Naive thymus-derived CD4-positive, alpha-beta T cell (primary cell): ENCODE results near the gene CDH13. TPM values are rescaled to one million over a fixed set of nuclear protein-coding genes. Genes with fewer than 3 reads are reported as not detected.

Source experiments
- ATAC-seq: fragments of 150-1000 bp; cut with Tn5 transposase; 2 replicates; pipeline ENCODE4 v1.10.0; 2021; ENCODE audit warnings: mild to moderate bottlenecking, moderate library complexity
- CTCF ChIA-PET: fragments of 350-600 bp; sonication (Branson Sonifier 250); formaldehyde crosslinking; loops from one replicate; lab custom pipeline; 2021; ENCODE audit warnings: antibody characterized with exemption; lab: Charles Lee
- POLR2A ChIA-PET: fragments of 350-600 bp; sonication (Branson Sonifier 250); formaldehyde crosslinking; loops from one replicate; lab custom pipeline; 2021; ENCODE audit warnings: antibody characterized with exemption, inconsistent platforms; lab: Charles Lee
- DNase-seq, 9 donors: peaks; one replicate each; pipeline versions ENCODE4 v3.0.0 to v3.0.0-alpha.2; 2020 to 2022; ENCODE audit warnings: mixed read lengths in 1 of 9
- H3K27ac ChIP-seq: one replicate; pipeline ENCODE4 v1.7.0; 2013; ENCODE audit warnings: mild to moderate bottlenecking, low read depth, low read length, moderate library complexity
- H3K27me3 ChIP-seq, 2 donors: one replicate each; pipeline ENCODE4 v1.7.0; 2013; ENCODE audit warnings: low read length in 2 of 2, mild to moderate bottlenecking in 2 of 2, moderate library complexity in 2 of 2; ENCODE audit not compliant: control insufficient read depth in 2 of 2, insufficient read depth in 2 of 2
- H3K36me3 ChIP-seq, 3 experiments: 1 replicate in 2 of 3; 2 replicates in 1 of 3; pipeline ENCODE4 v1.7.0; 2013; ENCODE audit warnings: low read length in 3 of 3, mild to moderate bottlenecking in 3 of 3, moderate library complexity in 1 of 3; ENCODE audit not compliant: insufficient read depth in 3 of 3, control insufficient read depth in 2 of 3
- H3K4me1 ChIP-seq, 2 donors: one replicate each; pipeline ENCODE4 v1.7.0; 2013; ENCODE audit warnings: low read length in 2 of 2, mild to moderate bottlenecking in 2 of 2, moderate library complexity in 1 of 2; ENCODE audit not compliant: control insufficient read depth in 2 of 2, insufficient read depth in 2 of 2
- H3K4me3 ChIP-seq: 2 replicates; pipeline ENCODE4 v1.7.0; 2013; ENCODE audit warnings: mild to moderate bottlenecking, low read length
- H3K9me3 ChIP-seq, 3 experiments: 1 replicate in 2 of 3; 2 replicates in 1 of 3; pipeline ENCODE4 v1.7.0; 2013; ENCODE audit warnings: low read length in 3 of 3; ENCODE audit not compliant: control insufficient read depth in 2 of 3
- H3K27ac Mint-ChIP-seq, 9 donors: one replicate each; pipeline ENCODE4 v1.8.0; 2020 to 2022; ENCODE audit warnings: mixed read lengths in 9 of 9, mild to moderate bottlenecking in 8 of 9, moderate library complexity in 5 of 9, inconsistent platforms in 2 of 9
- H3K27me3 Mint-ChIP-seq, 5 donors: one replicate each; pipeline ENCODE4 v1.8.0; 2021 to 2022; ENCODE audit warnings: mixed read lengths in 5 of 5, mild to moderate bottlenecking in 1 of 5
- H3K36me3 Mint-ChIP-seq, 5 donors: one replicate each; pipeline ENCODE4 v1.8.0; 2020 to 2022; ENCODE audit warnings: mixed read lengths in 5 of 5, mild to moderate bottlenecking in 3 of 5, inconsistent platforms in 1 of 5
- H3K4me1 Mint-ChIP-seq, 7 donors: one replicate each; pipeline ENCODE4 v1.8.0; 2020 to 2022; ENCODE audit warnings: mixed read lengths in 7 of 7, mild to moderate bottlenecking in 3 of 7, inconsistent platforms in 1 of 7
- H3K4me3 Mint-ChIP-seq, 10 donors: one replicate each; pipeline ENCODE4 v1.8.0; 2020 to 2022; ENCODE audit warnings: mild to moderate bottlenecking in 10 of 10, mixed read lengths in 10 of 10, moderate library complexity in 6 of 10, inconsistent platforms in 2 of 10
- H3K9me3 Mint-ChIP-seq, 11 donors: one replicate each; pipeline ENCODE4 v1.8.0; 2020 to 2022; ENCODE audit warnings: mixed read lengths in 11 of 11, mild to moderate bottlenecking in 4 of 11, inconsistent platforms in 1 of 11, moderate library complexity in 1 of 11
- intact Hi-C, 2 donors: fragments of 100-400 bp; cut with micrococcal nuclease; formaldehyde crosslinking; loops; one replicate each; pipeline ENCODE4 v1.15.1; 2023
- polyA plus RNA-seq, 2 donors: library from polyadenylated mRNA; unstranded; fragments of 300-500 nt; fragmentation: Illumina TruSeq; gene quantifications; one replicate each; pipeline ENCODE4 v1.2.3, GENCODE V29; 2021
- total RNA-seq, 6 experiments: library from RNA in 5 of 6; stranded (reverse) in 5 of 6; gene quantifications; 1 replicate in 5 of 6; 2 replicates in 1 of 6; pipeline ENCODE4 v1.2.3 and lab custom pipeline; 2021 to 2026

The CDH13 gene
- total and polyA plus RNA-seq, 7 experiments from 2014 or later: not detected

GRCh38 chr16:83273504-83274173, 646.9 kb downstream of the CDH13 start:
- intact Hi-C loops: no loop called here
- Histone ChIP-seq H3K27ac (no peak overlapping the region), H3K9me3 (no peaks in the 10 kb centered on the region), H3K4me3 (no peak overlapping the region), H3K27me3 (no peaks in the 10 kb centered on the region), H3K4me1 (no peaks in the 10 kb centered on the region), H3K36me3 (no peaks in the 10 kb centered on the region)
- Mint-ChIP-seq H3K4me3 (no peak overlapping the region), H3K36me3 (no peaks in the 10 kb centered on the region), H3K27ac (no peak overlapping the region), H3K9me3 (peaks cover 0 to 10% (median 0%) of the 10 kb centered on the region in 11 donors), H3K4me1 (no peaks in the 10 kb centered on the region), H3K27me3 (peaks cover 0 to 26% (median 12%) of the 10 kb centered on the region in 5 donors)
- DNase-seq (no peak), ATAC-seq (no peak)
- POLR2A ChIA-PET: no interaction called here
- CTCF ChIA-PET: no interaction called here

- Mint-ChIP-seq H3K9me3 (peaks cover 0 to 12% (median under 1%) of the 10 kb centered on the region in 11 donors), H3K4me3 (no peak overlapping the region), H3K27ac (no peak overlapping the region), H3K27me3 (peaks cover 0 to 16% (median 0%) of the 10 kb centered on the region in 5 donors), H3K36me3 (no peaks in the 10 kb centered on the region), H3K4me1 (no peaks in the 10 kb centered on the region)
- POLR2A ChIA-PET: no interaction called here
- CTCF ChIA-PET: no interaction called here
- DNase-seq (no peak), ATAC-seq (no peak)
- intact Hi-C loops: no loop called here
- H3K27me3 ChIP-seq: no peaks in the 10 kb centered on the region
- H3K27ac ChIP-seq: no peak overlapping the region
- no peaks in the 10 kb centered on the region for H3K4me1 ChIP-seq
- H3K9me3 ChIP-seq: no peaks in the 10 kb centered on the region
- H3K36me3 ChIP-seq: no peaks in the 10 kb centered on the region
- H3K4me3 ChIP-seq: no peak overlapping the region
These were observed 652.5 kb downstream of the CDH13 start for GRCh38 chr16:83279251-83279650.

- Mint-ChIP-seq H3K36me3 (no peaks in the 10 kb centered on the region), H3K27ac (no peak overlapping the region), H3K4me1 (no peaks in the 10 kb centered on the region), H3K27me3 (peaks cover 0 to 15% (median 4%) of the 10 kb centered on the region in 5 donors), H3K4me3 (no peak overlapping the region), H3K9me3 (peaks cover 0 to 10% (median 0%) of the 10 kb centered on the region in 11 donors)
- no peak for DNase-seq
- H3K4me1 ChIP-seq: no peaks in the 10 kb centered on the region
- no peak overlapping the region for H3K4me3 ChIP-seq
- ATAC-seq: no peak
- intact Hi-C loops: no loop called here
- POLR2A ChIA-PET: no interaction called here
- H3K27ac ChIP-seq: no peak overlapping the region
- no peaks in the 10 kb centered on the region for H3K9me3 ChIP-seq
- CTCF ChIA-PET: no interaction called here
- no peaks in the 10 kb centered on the region for H3K36me3 ChIP-seq
- no peaks in the 10 kb centered on the region for H3K27me3 ChIP-seq
These were observed 659.2 kb downstream of the CDH13 start for GRCh38 chr16:83285921-83286320.

GRCh38 chr16:83296505-83296904, 669.7 kb downstream of the CDH13 start:
- no peak overlapping the region for H3K4me3 Mint-ChIP-seq
- no peaks in the 10 kb centered on the region for H3K4me1 Mint-ChIP-seq
- Histone ChIP-seq H3K27me3 (no peaks in the 10 kb centered on the region), H3K4me3 (no peak overlapping the region), H3K36me3 (no peaks in the 10 kb centered on the region), H3K4me1 (no peaks in the 10 kb centered on the region), H3K27ac (no peak overlapping the region), H3K9me3 (no peaks in the 10 kb centered on the region)
- H3K27ac Mint-ChIP-seq: no peak overlapping the region
- POLR2A ChIA-PET: no interaction called here
- CTCF ChIA-PET: no interaction called here
- ATAC-seq (no peak), DNase-seq (no peak)
- H3K36me3 Mint-ChIP-seq: no peaks in the 10 kb centered on the region
- intact Hi-C loops: no loop called here
- H3K9me3 Mint-ChIP-seq: peaks cover 0 to 4% (median 0%) of the 10 kb centered on the region in 11 donors
- peaks cover 0 to 17% (median 3%) of the 10 kb centered on the region in 5 donors for H3K27me3 Mint-ChIP-seq

- ATAC-seq (no peak), DNase-seq (no peak)
- intact Hi-C loops: no loop called here
- Histone ChIP-seq H3K27ac (no peak overlapping the region), H3K27me3 (no peaks in the 10 kb centered on the region), H3K9me3 (no peaks in the 10 kb centered on the region), H3K4me3 (no peak overlapping the region), H3K4me1 (no peaks in the 10 kb centered on the region), H3K36me3 (no peaks in the 10 kb centered on the region)
- Mint-ChIP-seq H3K9me3 (peaks cover 0 to 6% (median 0%) of the 10 kb centered on the region in 11 donors), H3K36me3 (no peaks in the 10 kb centered on the region), H3K27ac (no peak overlapping the region), H3K4me3 (no peak overlapping the region), H3K4me1 (no peaks in the 10 kb centered on the region), H3K27me3 (peaks cover 0 to 15% (median 0%) of the 10 kb centered on the region in 5 donors)
- ChIA-PET POLR2A (no interaction called here), CTCF (no interaction called here)
These were observed 671.8 kb downstream of the CDH13 start for GRCh38 chr16:83298541-83298940.

GRCh38 chr16:83300326-83300725, 673.6 kb downstream of the CDH13 start:
- no peaks in the 10 kb centered on the region for H3K9me3 ChIP-seq
- POLR2A ChIA-PET: no interaction called here
- H3K27ac ChIP-seq: no peak overlapping the region
- no peaks in the 10 kb centered on the region for H3K4me1 ChIP-seq
- Mint-ChIP-seq H3K27ac (no peak overlapping the region), H3K36me3 (no peaks in the 10 kb centered on the region), H3K4me1 (no peaks in the 10 kb centered on the region), H3K9me3 (peaks cover 0 to 6% (median 0%) of the 10 kb centered on the region in 11 donors), H3K4me3 (no peak overlapping the region), H3K27me3 (peaks cover 0 to 16% (median 2%) of the 10 kb centered on the region in 5 donors)
- H3K27me3 ChIP-seq: no peaks in the 10 kb centered on the region
- intact Hi-C loops: no loop called here
- DNase-seq (no peak), ATAC-seq (no peak)
- H3K36me3 ChIP-seq: no peaks in the 10 kb centered on the region
- CTCF ChIA-PET: no interaction called here
- H3K4me3 ChIP-seq: no peak overlapping the region

GRCh38 chr16:83301971-83302370, 675.2 kb downstream of the CDH13 start:
- no peak overlapping the region for H3K27ac Mint-ChIP-seq
- Histone ChIP-seq H3K4me3 (no peak overlapping the region), H3K27ac (no peak overlapping the region), H3K36me3 (no peaks in the 10 kb centered on the region), H3K9me3 (no peaks in the 10 kb centered on the region), H3K4me1 (no peaks in the 10 kb centered on the region), H3K27me3 (no peaks in the 10 kb centered on the region)
- H3K27me3 Mint-ChIP-seq: peaks cover 0 to 21% (median 2%) of the 10 kb centered on the region in 5 donors
- H3K36me3 Mint-ChIP-seq: no peaks in the 10 kb centered on the region
- H3K4me1 Mint-ChIP-seq: no peaks in the 10 kb centered on the region
- H3K9me3 Mint-ChIP-seq: peaks cover 0 to 6% (median 0%) of the 10 kb centered on the region in 11 donors
- intact Hi-C loops: no loop called here
- CTCF ChIA-PET: no interaction called here
- POLR2A ChIA-PET: no interaction called here
- DNase-seq (no peak), ATAC-seq (no peak)
- no peak overlapping the region for H3K4me3 Mint-ChIP-seq
